ENCODE data around the gene YEATS4.

- TF ChIP-seq POLR2A (conservative IDR thresholded peaks at IDR 0.05) (no peak), CEBPB (tag; IDR thresholded peaks at IDR 0.05) (no peak), POLR2AphosphoS2 (IDR thresholded peaks at IDR 0.05; ENCODE audit: low read length) (no peak), CTCF (IDR thresholded peaks at IDR 0.05 in 2 of 3, conservative IDR thresholded peaks at IDR 0.05 in 1 of 3; ENCODE audit: insufficient read depth in 2 of 3, low read depth in 1 of 3, low read length in 3 of 3) (no peak), EP300 (IDR thresholded peaks at IDR 0.05; ENCODE audit: low read length) (no peak)
Observed at GRCh38 chr12:69421548-69421947, 62.0 kb downstream of the YEATS4 start.
